Hepatic stellate cell (primary cell): ENCODE measurements around the gene KDM8.

Source experiments
- DNase-seq: peaks from one replicate; pipeline ENCODE4 v3.0.0; 2011; ENCODE audit warnings: low spot score

The KDM8 gene

GRCh38 chr16:27216297-27216885 is 13.1 kb downstream of the KDM8 start:
- no peak for DNase-seq

- DNase-seq, result peak; percentile 56
Observed at GRCh38 chr16:27217256-27217655, 13.9 kb downstream of the KDM8 start.

- no peak for DNase-seq
Observed at GRCh38 chr16:27218756-27219155, 15.4 kb downstream of the KDM8 start.

- DNase-seq, result no peak
Observed at GRCh38 chr16:27219161-27219560, 15.8 kb downstream of the KDM8 start.

GRCh38 chr16:27220120-27220519 is 16.8 kb downstream of the KDM8 start:
- DNase-seq, result no peak

GRCh38 chr16:27220527-27220926 is 17.2 kb downstream of the KDM8 start:
- DNase-seq, result no peak

GRCh38 chr16:27220991-27221390 is 17.7 kb downstream of the KDM8 start:
- no peak for DNase-seq

- DNase-seq, result no peak
Observed at GRCh38 chr16:27221576-27222248, 18.4 kb downstream of the KDM8 start.

GRCh38 chr16:27222249-27223225 is 19.2 kb downstream of the KDM8 start:
- DNase-seq, result peak; percentile 86

- no peak for DNase-seq
Observed at GRCh38 chr16:27223226-27223610, 19.9 kb downstream of the KDM8 start.

GRCh38 chr16:27223701-27224100 is 20.4 kb downstream of the KDM8 start:
- DNase-seq, result no peak

GRCh38 chr16:27224271-27224737 is 21.0 kb downstream of the KDM8 start:
- DNase-seq, result no peak

GRCh38 chr16:27224741-27225300 is 21.5 kb downstream of the KDM8 start:
- DNase-seq, result no peak

GRCh38 chr16:27225536-27226360 is 22.4 kb downstream of the KDM8 start:
- DNase-seq, result no peak

GRCh38 chr16:27226476-27226875 is 23.1 kb downstream of the KDM8 start:
- no peak for DNase-seq

GRCh38 chr16:27226976-27227705 is 23.8 kb downstream of the KDM8 start:
- DNase-seq, result no peak

GRCh38 chr16:27228045-27228444 is 24.7 kb downstream of the KDM8 start:
- DNase-seq, result no peak

- no peak for DNase-seq
Observed at GRCh38 chr16:27228621-27229501, 25.5 kb downstream of the KDM8 start.

GRCh38 chr16:27229891-27230470 is 26.7 kb downstream of the KDM8 start:
- DNase-seq, result no peak
